NCI-H460 (cell line): ENCODE data around the gene PRL. TPM values are rescaled to one million over a fixed set of nuclear protein-coding genes. Genes with fewer than 3 reads are reported as not detected.

Experiments
- DNase-seq: peaks from one replicate; pipeline ENCODE4 v3.0.0-alpha.2; 2016; ENCODE audit warnings: low read depth; ENCODE audit errors: extremely low read depth
- total RNA-seq: library from RNA; depleted of rRNA; stranded (reverse); fragments of >200 nt; shearing (Covaris generic); gene quantifications from 2 replicates; pipeline ENCODE4 v1.2.3, GENCODE V29; 2014

Gene PRL
- total RNA-seq, 1 experiment from 2014 or later = not detected

GRCh38 chr6:22296067-22296466 lies 769 bp downstream of the PRL start:
- no peak for DNase-seq

- no peak for DNase-seq
Observed at GRCh38 chr6:22295145-22295544, 1.7 kb downstream of the PRL start.

GRCh38 chr6:22294301-22294700 lies 2.5 kb downstream of the PRL start:
- no peak for DNase-seq

GRCh38 chr6:22290045-22290444 lies 6.8 kb downstream of the PRL start:
- DNase-seq = no peak

- DNase-seq = no peak
Observed at GRCh38 chr6:22288721-22289120, 8.1 kb downstream of the PRL start.

GRCh38 chr6:22284666-22285065 lies 12.2 kb downstream of the PRL start:
- no peak for DNase-seq

- no peak for DNase-seq
Observed at GRCh38 chr6:22281341-22282085, 15.3 kb downstream of the PRL start.

- no peak for DNase-seq
Observed at GRCh38 chr6:22279427-22279826, 17.4 kb downstream of the PRL start.

GRCh38 chr6:22271081-22271480 lies 25.8 kb downstream of the PRL start:
- DNase-seq = no peak

GRCh38 chr6:22263748-22264147 lies 33.1 kb downstream of the PRL start:
- no peak for DNase-seq

GRCh38 chr6:22254886-22255285 lies 42.0 kb downstream of the PRL start:
- no peak for DNase-seq

GRCh38 chr6:22253955-22254655 lies 42.7 kb downstream of the PRL start:
- DNase-seq = no peak

GRCh38 chr6:22251348-22251747 lies 45.5 kb downstream of the PRL start:
- no peak for DNase-seq

- DNase-seq = no peak
Observed at GRCh38 chr6:22250486-22250885, 46.4 kb downstream of the PRL start.

- DNase-seq = no peak
Observed at GRCh38 chr6:22249711-22250350, 47.0 kb downstream of the PRL start.

- peak; percentile 93 for DNase-seq
Observed at GRCh38 chr6:22248513-22249308, 48.1 kb downstream of the PRL start.

GRCh38 chr6:22247916-22248482 lies 48.8 kb downstream of the PRL start:
- DNase-seq = peak; percentile 78

- no peak for DNase-seq
Observed at GRCh38 chr6:22240025-22240424, 56.8 kb downstream of the PRL start.

- DNase-seq = no peak
Observed at GRCh38 chr6:22239261-22239921, 57.4 kb downstream of the PRL start.

- no peak for DNase-seq
Observed at GRCh38 chr6:22238861-22239260, 58.0 kb downstream of the PRL start.
